Dermis microvascular lymphatic vessel endothelial cell (primary cell): Measurements from ENCODE around the gene HDAC9. TPM values are rescaled to one million over a fixed set of nuclear protein-coding genes. Genes with fewer than 3 reads are reported as not detected.
A peak's percentile ranks its signal among the peaks of the same experiment; 100 is the strongest.

Source experiments
- DNase-seq, 2 donors: peaks; one replicate each; pipeline versions ENCODE4 v3.0.0 to v3.0.0-alpha.2; 2010; ENCODE audit warnings: low read depth in 2 of 2
- total RNA-seq: library from RNA; depleted of rRNA; stranded (reverse); fragments of >200 nt; gene quantifications from 2 replicates; pipeline ENCODE4 v1.2.1, GENCODE V29; 2014

The HDAC9 gene
- total RNA-seq, 1 donor from 2014 or later = 5.3 TPM

GRCh38 chr7:18494406-18494805, 1.1 kb upstream of the HDAC9 start:
- no peak for DNase-seq

GRCh38 chr7:18494821-18495408, 634 bp upstream of the HDAC9 start:
- DNase-seq = no peak

- DNase-seq = no peak
These were observed 772 bp downstream of the HDAC9 start for GRCh38 chr7:18496341-18496700.

GRCh38 chr7:18497082-18497481, 1.5 kb downstream of the HDAC9 start:
- no peak for DNase-seq

GRCh38 chr7:18497800-18498199, 2.3 kb downstream of the HDAC9 start:
- DNase-seq = no peak

- DNase-seq = no peak
These were observed 2.8 kb downstream of the HDAC9 start for GRCh38 chr7:18498341-18498740.

GRCh38 chr7:18499407-18500177, 4.0 kb downstream of the HDAC9 start:
- no peak for DNase-seq

- DNase-seq = peak in 1 of 2 donors; percentile 64
These were observed 7.7 kb downstream of the HDAC9 start for GRCh38 chr7:18503126-18503866.

- DNase-seq = no peak
These were observed 9.4 kb downstream of the HDAC9 start for GRCh38 chr7:18504965-18505364.

GRCh38 chr7:18505870-18506460, 10.4 kb downstream of the HDAC9 start:
- peak in 1 of 2 donors; percentile 48 for DNase-seq

GRCh38 chr7:18508443-18509427, 13.2 kb downstream of the HDAC9 start:
- peak; percentile 93 to 99 for DNase-seq

- no peak for DNase-seq
These were observed 13.9 kb downstream of the HDAC9 start for GRCh38 chr7:18509481-18509880.

- DNase-seq = no peak
These were observed 16.0 kb downstream of the HDAC9 start for GRCh38 chr7:18511351-18512140.

GRCh38 chr7:18513343-18513742, 17.8 kb downstream of the HDAC9 start:
- DNase-seq = no peak

- DNase-seq = no peak
These were observed 19.5 kb downstream of the HDAC9 start for GRCh38 chr7:18515067-18515466.

GRCh38 chr7:18517646-18518045, 22.1 kb downstream of the HDAC9 start:
- no peak for DNase-seq

GRCh38 chr7:18518555-18518954, 23.0 kb downstream of the HDAC9 start:
- no peak for DNase-seq

- peak in 1 of 2 donors; percentile 49 for DNase-seq
These were observed 25.1 kb downstream of the HDAC9 start for GRCh38 chr7:18520450-18521235.

GRCh38 chr7:18521236-18521589, 25.7 kb downstream of the HDAC9 start:
- no peak for DNase-seq
